NB4 (cell line): ENCODE results near the gene LRCOL1.
"Not testable (repeated sequence)": the region's sequence is repeated elsewhere in the genome, so short reads cannot be mapped to it uniquely, and the experiment has no call there.

ENCODE experiments used
- POLR2A ChIP-seq: IDR thresholded peaks from 2 replicates; pipeline ENCODE4 v1.6.1; 2011; ENCODE audit warnings: mild to moderate bottlenecking; ENCODE audit not compliant: insufficient read length; ENCODE audit errors: extremely low read depth
- TF ChIP-seq, protein P1 (sequence below): IDR thresholded peaks from one replicate; pipeline ENCODE4 v1.5.1; 2012; ENCODE audit warnings: low read depth, low read length
- TF ChIP-seq, protein P2 (sequence below): IDR thresholded peaks from 2 replicates; pipeline ENCODE4 v1.6.1; 2011; ENCODE audit warnings: low read depth, low read length

DNA sequence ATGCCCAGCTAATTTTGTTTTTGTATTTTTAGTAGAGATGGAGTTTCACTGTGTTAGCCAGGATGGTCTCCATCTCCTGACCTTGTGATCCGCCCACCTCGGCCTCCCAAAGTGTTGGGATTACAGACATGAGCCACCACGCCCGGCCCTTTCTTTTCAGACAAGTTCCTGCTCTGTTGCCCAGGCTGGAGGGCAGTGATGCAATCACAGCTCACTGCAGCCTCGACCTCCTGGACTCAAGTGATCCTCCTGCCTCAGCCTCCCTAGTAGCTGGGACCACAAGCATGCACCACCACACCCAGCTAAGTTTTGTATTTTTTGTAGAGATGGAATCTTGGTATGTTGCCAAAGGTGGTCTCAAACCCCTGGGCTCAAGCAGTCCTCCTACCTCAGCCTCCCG is 10.9 kb downstream of the LRCOL1 start:
- TF ChIP-seq, protein P1, sequence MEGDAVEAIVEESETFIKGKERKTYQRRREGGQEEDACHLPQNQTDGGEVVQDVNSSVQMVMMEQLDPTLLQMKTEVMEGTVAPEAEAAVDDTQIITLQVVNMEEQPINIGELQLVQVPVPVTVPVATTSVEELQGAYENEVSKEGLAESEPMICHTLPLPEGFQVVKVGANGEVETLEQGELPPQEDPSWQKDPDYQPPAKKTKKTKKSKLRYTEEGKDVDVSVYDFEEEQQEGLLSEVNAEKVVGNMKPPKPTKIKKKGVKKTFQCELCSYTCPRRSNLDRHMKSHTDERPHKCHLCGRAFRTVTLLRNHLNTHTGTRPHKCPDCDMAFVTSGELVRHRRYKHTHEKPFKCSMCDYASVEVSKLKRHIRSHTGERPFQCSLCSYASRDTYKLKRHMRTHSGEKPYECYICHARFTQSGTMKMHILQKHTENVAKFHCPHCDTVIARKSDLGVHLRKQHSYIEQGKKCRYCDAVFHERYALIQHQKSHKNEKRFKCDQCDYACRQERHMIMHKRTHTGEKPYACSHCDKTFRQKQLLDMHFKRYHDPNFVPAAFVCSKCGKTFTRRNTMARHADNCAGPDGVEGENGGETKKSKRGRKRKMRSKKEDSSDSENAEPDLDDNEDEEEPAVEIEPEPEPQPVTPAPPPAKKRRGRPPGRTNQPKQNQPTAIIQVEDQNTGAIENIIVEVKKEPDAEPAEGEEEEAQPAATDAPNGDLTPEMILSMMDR, result not testable (repeated sequence)
- not testable (repeated sequence) for TF ChIP-seq POLR2A
- TF ChIP-seq, protein P2, sequence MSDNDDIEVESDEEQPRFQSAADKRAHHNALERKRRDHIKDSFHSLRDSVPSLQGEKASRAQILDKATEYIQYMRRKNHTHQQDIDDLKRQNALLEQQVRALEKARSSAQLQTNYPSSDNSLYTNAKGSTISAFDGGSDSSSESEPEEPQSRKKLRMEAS, result not testable (repeated sequence)
